HG03196 (cell line): ENCODE measurements around the gene PLA2G4E.

Experiments
- ATAC-seq: cut with Tn5 transposase; IDR thresholded peaks from one replicate; pipeline ENCODE4 v1.9.1; 2021; ENCODE audit not compliant: unreplicated experiment

The PLA2G4E gene

GRCh38 chr15:41958002-41958420, 62.8 kb downstream of the PLA2G4E start:
- no peak for ATAC-seq

- ATAC-seq = peak; percentile 70
These were observed 63.6 kb downstream of the PLA2G4E start for GRCh38 chr15:41957021-41957897.

- no peak for ATAC-seq
These were observed 64.9 kb downstream of the PLA2G4E start for GRCh38 chr15:41955807-41956525.

GRCh38 chr15:41955100-41955499, 65.7 kb downstream of the PLA2G4E start:
- no peak for ATAC-seq

- no peak for ATAC-seq
These were observed 66.8 kb downstream of the PLA2G4E start for GRCh38 chr15:41954036-41954435.

GRCh38 chr15:41952013-41952563, 68.8 kb downstream of the PLA2G4E start:
- no peak for ATAC-seq

GRCh38 chr15:41951571-41951970, 69.3 kb downstream of the PLA2G4E start:
- no peak for ATAC-seq

- no peak for ATAC-seq
These were observed 70.4 kb downstream of the PLA2G4E start for GRCh38 chr15:41950489-41950888.

- no peak for ATAC-seq
These were observed 70.7 kb downstream of the PLA2G4E start for GRCh38 chr15:41950127-41950483.

- no peak for ATAC-seq
These were observed 71.3 kb downstream of the PLA2G4E start for GRCh38 chr15:41949401-41950126.

- no peak for ATAC-seq
These were observed 72.4 kb downstream of the PLA2G4E start for GRCh38 chr15:41948490-41948889.

GRCh38 chr15:41946970-41947369, 73.9 kb downstream of the PLA2G4E start:
- ATAC-seq = no peak

GRCh38 chr15:41945731-41946130, 75.1 kb downstream of the PLA2G4E start:
- no peak for ATAC-seq

GRCh38 chr15:41945221-41945620, 75.6 kb downstream of the PLA2G4E start:
- no peak for ATAC-seq

- no peak for ATAC-seq
These were observed 76.4 kb downstream of the PLA2G4E start for GRCh38 chr15:41944313-41944940.

GRCh38 chr15:41943543-41944312, 77.1 kb downstream of the PLA2G4E start:
- no peak for ATAC-seq

- ATAC-seq = no peak
These were observed 78.0 kb downstream of the PLA2G4E start for GRCh38 chr15:41942886-41943285.

- ATAC-seq = no peak
These were observed 79.0 kb downstream of the PLA2G4E start for GRCh38 chr15:41941644-41942415.

GRCh38 chr15:41940441-41940857, 80.4 kb downstream of the PLA2G4E start:
- no peak for ATAC-seq
